HepG2 (cell line): Measurements from ENCODE around the gene ATP11A.

Source experiments
- GABPA ChIP-seq, 2 experiments: IDR thresholded peaks; 2 replicates each; pipeline ENCODE4 v1.6.1; 2011 to 2016; ENCODE audit warnings: low read depth in 2 of 2, low read length in 1 of 2, missing biosample characterization in 1 of 2, missing genetic modification characterization in 1 of 2
- KDM1A ChIP-seq: IDR thresholded peaks from 2 replicates; pipeline ENCODE4 v1.6.1; 2016; ENCODE audit warnings: missing compliant biosample characterization
- MAZ ChIP-seq, 2 experiments: sonication (generic) in 1 of 2; formaldehyde crosslinking in 1 of 2; IDR thresholded peaks; 2 replicates each; pipeline versions ENCODE4 v1.5.0 to v1.6.1; 2012 to 2020; ENCODE audit warnings: low read depth in 2 of 2, mild to moderate bottlenecking in 2 of 2, borderline replicate concordance in 1 of 2, improper control_type of control experiment in 1 of 2, low read length in 1 of 2, missing genetic modification reagents in 1 of 2, moderate library complexity in 1 of 2
- NFIC ChIP-seq: IDR thresholded peaks from 2 replicates; pipeline ENCODE4 v1.6.1; 2012; ENCODE audit warnings: mild to moderate bottlenecking, low read length, inconsistent platforms
- TF ChIP-seq, protein P1 (sequence below): sonication (generic); formaldehyde crosslinking; IDR thresholded peaks from 2 replicates; pipeline ENCODE4 v1.5.0; 2020; ENCODE audit warnings: missing genetic modification reagents

DNA sequence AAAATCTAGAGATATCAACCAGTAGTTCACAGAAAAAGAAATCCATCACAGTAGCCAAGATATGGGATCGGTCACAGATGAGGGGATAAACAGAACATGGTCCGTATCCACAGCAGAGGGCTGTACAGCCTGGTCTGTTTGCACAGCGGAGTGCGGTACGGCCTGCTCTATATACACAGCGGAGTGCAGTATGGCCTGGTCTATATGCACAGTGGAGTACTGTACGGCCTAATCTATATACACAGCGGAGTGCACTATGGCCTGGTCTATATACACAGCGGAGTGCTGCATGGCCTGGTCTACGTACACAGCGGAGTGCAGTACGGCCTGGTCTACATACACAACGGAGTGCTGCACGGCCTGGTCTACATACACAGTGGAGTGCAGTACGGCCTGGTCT is 236.2 kb downstream of the ATP11A start:
- TF ChIP-seq MAZ (IDR thresholded peaks at IDR 0.05; ENCODE audit: borderline replicate concordance, low read depth, low read length) (no peak), MAZ (CRISPR knock-in tag; IDR thresholded peaks at IDR 0.05; ENCODE audit: low read depth) (no peak), GABPA (IDR thresholded peaks at IDR 0.05; ENCODE audit: low read depth, low read length) (no peak), GABPA (CRISPR knock-in tag; IDR thresholded peaks at IDR 0.05; ENCODE audit: low read depth) (no peak), NFIC (no peak), KDM1A (CRISPR knock-in tag) (no peak)
- TF ChIP-seq, protein P1, sequence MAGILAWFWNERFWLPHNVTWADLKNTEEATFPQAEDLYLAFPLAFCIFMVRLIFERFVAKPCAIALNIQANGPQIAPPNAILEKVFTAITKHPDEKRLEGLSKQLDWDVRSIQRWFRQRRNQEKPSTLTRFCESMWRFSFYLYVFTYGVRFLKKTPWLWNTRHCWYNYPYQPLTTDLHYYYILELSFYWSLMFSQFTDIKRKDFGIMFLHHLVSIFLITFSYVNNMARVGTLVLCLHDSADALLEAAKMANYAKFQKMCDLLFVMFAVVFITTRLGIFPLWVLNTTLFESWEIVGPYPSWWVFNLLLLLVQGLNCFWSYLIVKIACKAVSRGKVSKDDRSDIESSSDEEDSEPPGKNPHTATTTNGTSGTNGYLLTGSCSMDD (CRISPR knock-in tag), result no peak
